MCF 10A (cell line): ENCODE results near the gene VAPA. TPM values are rescaled to one million over a fixed set of nuclear protein-coding genes. Genes with fewer than 3 reads are reported as not detected.

Experiments
- BruUV-seq: library from RNA; stranded (reverse); fragments of 400-500 nt; replicated peaks from 2 replicates; lab custom pipeline; 2021; lab: Mats Ljungman, UMichigan
- CTCF ChIA-PET: fragments of 300-600 bp; sonication (Branson Sonifier 250); formaldehyde crosslinking; extraction: SDS; loops from one replicate; lab custom pipeline; 2021; ENCODE audit warnings: antibody characterized with exemption, inconsistent platforms; lab: Yijun Ruan, JAX
- POLR2A ChIA-PET: fragments of 300-600, 350-650 bp; sonication (Branson Sonifier 250); formaldehyde crosslinking; extraction: SDS; loops from one replicate; lab custom pipeline; 2020; ENCODE audit warnings: antibody characterized with exemption, inconsistent platforms; lab: Yijun Ruan, JAX
- DNase-seq: peaks from one replicate; pipeline ENCODE4 v3.0.0-alpha.2; 2018; ENCODE audit not compliant: unreplicated experiment
- H3K27ac Mint-ChIP-seq: one replicate; pipeline ENCODE4 v1.8.0; 2022; ENCODE audit warnings: mild to moderate bottlenecking, low read depth, mixed read lengths; ENCODE audit not compliant: unreplicated experiment
- H3K27me3 Mint-ChIP-seq: one replicate; pipeline ENCODE4 v1.8.0; 2022; ENCODE audit warnings: mixed read lengths; ENCODE audit not compliant: insufficient read depth, unreplicated experiment
- H3K36me3 Mint-ChIP-seq: one replicate; pipeline ENCODE4 v1.8.0; 2022; ENCODE audit warnings: mild to moderate bottlenecking, moderate library complexity, mixed read lengths; ENCODE audit not compliant: insufficient read depth, unreplicated experiment
- H3K4me1 Mint-ChIP-seq: one replicate; pipeline ENCODE4 v1.8.0; 2022; ENCODE audit warnings: mixed read lengths; ENCODE audit not compliant: insufficient read depth, unreplicated experiment
- H3K4me3 Mint-ChIP-seq: one replicate; pipeline ENCODE4 v1.8.0; 2022; ENCODE audit warnings: mild to moderate bottlenecking, moderate library complexity, mixed read lengths; ENCODE audit not compliant: unreplicated experiment
- H3K9me3 Mint-ChIP-seq: one replicate; pipeline ENCODE4 v1.8.0; 2022; ENCODE audit warnings: mixed read lengths; ENCODE audit not compliant: unreplicated experiment
- intact Hi-C: fragments of 100-400 bp; cut with micrococcal nuclease; formaldehyde crosslinking; loops from 2 replicates; pipeline ENCODE4 v1.14.1; 2022
- total RNA-seq: library from RNA; stranded (reverse); gene quantifications from 2 replicates; pipeline ENCODE4 v1.2.3, GENCODE V29; 2022
- TF ChIP-seq, protein P1 (sequence below): fragments of 200-600 bp; IDR thresholded peaks from one replicate; pipeline ENCODE4 v1.8.0; 2022; ENCODE audit warnings: antibody characterized with exemption, mild to moderate bottlenecking; ENCODE audit not compliant: unreplicated experiment

VAPA gene
- total RNA-seq, 1 experiment from 2014 or later: 286 TPM

DNA sequence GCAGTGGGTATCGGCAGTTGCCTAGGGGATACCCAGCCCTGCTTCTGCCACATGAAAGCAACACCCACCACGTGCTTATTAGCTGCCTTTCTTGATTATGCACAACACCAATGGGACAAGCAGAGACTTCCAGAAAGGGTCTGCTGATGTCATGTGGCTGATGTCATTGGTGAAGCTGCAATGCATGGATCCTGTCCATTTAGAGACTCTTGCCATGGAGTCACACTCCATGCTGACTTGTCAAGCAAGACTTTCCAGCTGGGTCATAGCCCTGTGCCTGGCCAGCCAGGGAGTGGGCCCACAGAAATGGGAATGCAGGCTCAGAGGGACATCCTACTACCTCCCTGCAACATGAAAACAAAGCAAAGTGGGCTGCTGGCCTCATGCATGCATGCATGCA lies 81.8 kb downstream of the VAPA start:
- H3K9me3 Mint-ChIP-seq: peaks cover 21% of the 10 kb centered on the region
- intact Hi-C loops: no loop called here
- ChIA-PET CTCF (interaction anchor here (1.0 to 1.3 kb wide), 2 partner anchors 11 to 22 kb away, joined by 3 read pairs; no protein-coding TSS in a partner anchor), POLR2A (no interaction called here)
- BruUV-seq: no TSS peak
- no peak overlapping the region for H3K27ac Mint-ChIP-seq
- H3K4me1 Mint-ChIP-seq: no peaks in the 10 kb centered on the region
- TF ChIP-seq, protein P1, sequence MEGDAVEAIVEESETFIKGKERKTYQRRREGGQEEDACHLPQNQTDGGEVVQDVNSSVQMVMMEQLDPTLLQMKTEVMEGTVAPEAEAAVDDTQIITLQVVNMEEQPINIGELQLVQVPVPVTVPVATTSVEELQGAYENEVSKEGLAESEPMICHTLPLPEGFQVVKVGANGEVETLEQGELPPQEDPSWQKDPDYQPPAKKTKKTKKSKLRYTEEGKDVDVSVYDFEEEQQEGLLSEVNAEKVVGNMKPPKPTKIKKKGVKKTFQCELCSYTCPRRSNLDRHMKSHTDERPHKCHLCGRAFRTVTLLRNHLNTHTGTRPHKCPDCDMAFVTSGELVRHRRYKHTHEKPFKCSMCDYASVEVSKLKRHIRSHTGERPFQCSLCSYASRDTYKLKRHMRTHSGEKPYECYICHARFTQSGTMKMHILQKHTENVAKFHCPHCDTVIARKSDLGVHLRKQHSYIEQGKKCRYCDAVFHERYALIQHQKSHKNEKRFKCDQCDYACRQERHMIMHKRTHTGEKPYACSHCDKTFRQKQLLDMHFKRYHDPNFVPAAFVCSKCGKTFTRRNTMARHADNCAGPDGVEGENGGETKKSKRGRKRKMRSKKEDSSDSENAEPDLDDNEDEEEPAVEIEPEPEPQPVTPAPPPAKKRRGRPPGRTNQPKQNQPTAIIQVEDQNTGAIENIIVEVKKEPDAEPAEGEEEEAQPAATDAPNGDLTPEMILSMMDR: no peak
- no peaks in the 10 kb centered on the region for H3K36me3 Mint-ChIP-seq
- H3K4me3 Mint-ChIP-seq: no peak overlapping the region
- DNase-seq: no peak
- H3K27me3 Mint-ChIP-seq: peaks cover 17% of the 10 kb centered on the region

- TF ChIP-seq, protein P1: no peak
- Mint-ChIP-seq H3K27ac (no peak overlapping the region), H3K36me3 (no peaks in the 10 kb centered on the region), H3K9me3 (peaks cover 21% of the 10 kb centered on the region), H3K27me3 (peaks cover 17% of the 10 kb centered on the region), H3K4me3 (no peak overlapping the region), H3K4me1 (no peaks in the 10 kb centered on the region)
- no peak for DNase-seq
- intact Hi-C loops: no loop called here
- CTCF ChIA-PET: interaction anchor here (1.3 kb wide), 1 partner anchor 23 kb away, joined by 3 read pairs; no protein-coding TSS in a partner anchor
- BruUV-seq: no TSS peak
- POLR2A ChIA-PET: no interaction called here
Measured at GRCh38 chr18:9996094-9996493, 82.3 kb downstream of the VAPA start.

DNA sequence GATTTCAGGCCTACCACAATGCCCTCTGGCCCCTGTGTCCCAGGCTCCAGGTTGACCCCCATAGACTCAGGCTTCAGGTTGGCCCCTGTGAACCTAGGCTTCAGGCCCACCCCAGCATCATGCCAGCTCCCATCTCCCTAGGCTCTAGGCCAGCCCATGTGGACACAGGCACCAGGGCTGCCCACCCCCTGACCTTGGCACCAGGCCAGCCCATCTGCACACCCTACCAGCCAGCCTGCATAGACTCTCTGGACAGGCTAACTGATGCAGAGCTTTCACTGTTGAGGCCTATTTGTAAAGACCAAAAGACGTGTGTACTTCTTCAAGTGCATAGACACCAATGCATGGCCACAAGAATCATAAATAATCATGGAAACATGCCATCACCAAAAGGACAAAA lies 83.9 kb downstream of the VAPA start:
- BruUV-seq: no TSS peak

DNA sequence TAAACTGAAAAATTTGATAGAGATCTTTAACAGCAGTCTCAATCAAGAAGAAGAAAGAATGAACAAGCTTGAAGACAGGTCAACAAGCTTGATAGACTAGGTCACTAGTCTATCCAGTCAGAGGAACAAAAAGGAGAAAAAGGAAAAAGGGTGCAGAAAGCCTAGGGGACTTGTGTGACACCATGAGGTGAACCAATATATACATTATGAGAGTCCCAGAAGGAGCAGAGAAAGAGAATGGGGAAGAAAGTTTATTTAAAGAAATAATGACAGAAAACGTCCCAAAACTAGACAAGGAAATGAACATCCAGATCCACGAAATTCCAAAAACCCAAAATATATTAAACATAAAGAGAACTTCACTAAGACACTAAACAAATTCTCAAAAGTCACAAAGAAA lies 84.5 kb downstream of the VAPA start:
- CTCF ChIA-PET: no interaction called here
- intact Hi-C loops: no loop called here

More for the DNA sequence above, 83.9 kb downstream of the VAPA start:
- TF ChIP-seq, protein P1: no peak
- POLR2A ChIA-PET: no interaction called here
- Mint-ChIP-seq H3K4me3 (no peak overlapping the region), H3K36me3 (no peaks in the 10 kb centered on the region), H3K4me1 (no peaks in the 10 kb centered on the region), H3K27me3 (peaks cover under 1% of the 10 kb centered on the region), H3K9me3 (peaks cover 21% of the 10 kb centered on the region), H3K27ac (no peak overlapping the region)
- no peak for DNase-seq
- CTCF ChIA-PET: interaction anchor here (0.5 kb wide), 1 partner anchor 754 kb away, joined by 3 read pairs; no protein-coding TSS in a partner anchor
- intact Hi-C loops: no loop called here

More for the DNA sequence above, 84.5 kb downstream of the VAPA start:
- TF ChIP-seq, protein P1: no peak
- H3K4me1 Mint-ChIP-seq: no peaks in the 10 kb centered on the region
- H3K36me3 Mint-ChIP-seq: no peaks in the 10 kb centered on the region
- no peaks in the 10 kb centered on the region for H3K27me3 Mint-ChIP-seq
- no TSS peak for BruUV-seq
- POLR2A ChIA-PET: no interaction called here
- peaks cover 21% of the 10 kb centered on the region for H3K9me3 Mint-ChIP-seq
- H3K4me3 Mint-ChIP-seq: no peak overlapping the region
- H3K27ac Mint-ChIP-seq: no peak overlapping the region
- DNase-seq: no peak
